Measurements from ENCODE around the gene PCID2.

DNA sequence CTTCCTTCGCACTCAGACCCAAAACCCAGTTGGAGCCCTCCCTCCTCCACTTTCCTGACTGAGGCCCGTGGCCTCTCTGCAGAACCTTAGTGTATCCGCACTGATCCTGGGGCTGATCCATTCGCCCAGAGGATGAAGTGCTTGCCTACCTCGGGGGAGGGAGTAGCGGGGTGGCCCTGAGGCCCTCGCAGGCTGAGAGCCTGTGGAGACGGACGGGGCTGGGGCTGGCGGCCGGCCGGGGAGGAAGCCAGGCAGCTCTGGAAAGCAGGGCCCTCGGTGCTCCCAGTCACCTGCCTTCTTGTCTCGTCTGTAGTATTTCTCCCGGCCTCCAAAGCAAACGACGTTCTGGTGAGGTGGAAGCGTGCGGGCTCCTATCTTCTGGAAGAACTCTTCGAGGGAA, 48.8 kb downstream of the PCID2 start:
- no peak for TF ChIP-seq CTCF (IDR thresholded peaks at IDR 0.05)
- no peak for TF ChIP-seq EZH2 (IDR thresholded peaks at IDR 0.05; ENCODE audit: borderline replicate concordance, insufficient read depth, low read depth, low read length, poor library complexity, severe bottlenecking)
